ENCODE data around the gene MRPL52. TPM values are rescaled to one million over a fixed set of nuclear protein-coding genes. Genes with fewer than 3 reads are reported as not detected.
A peak's percentile ranks its signal among the peaks of the same experiment; 100 is the strongest.

Gene MRPL52
- total and polyA plus RNA-seq, 2 of the 13 experiments (the other 11 are each of a cell fraction or from before 2014, with no cell fraction given): 118 to 329 TPM

DNA sequence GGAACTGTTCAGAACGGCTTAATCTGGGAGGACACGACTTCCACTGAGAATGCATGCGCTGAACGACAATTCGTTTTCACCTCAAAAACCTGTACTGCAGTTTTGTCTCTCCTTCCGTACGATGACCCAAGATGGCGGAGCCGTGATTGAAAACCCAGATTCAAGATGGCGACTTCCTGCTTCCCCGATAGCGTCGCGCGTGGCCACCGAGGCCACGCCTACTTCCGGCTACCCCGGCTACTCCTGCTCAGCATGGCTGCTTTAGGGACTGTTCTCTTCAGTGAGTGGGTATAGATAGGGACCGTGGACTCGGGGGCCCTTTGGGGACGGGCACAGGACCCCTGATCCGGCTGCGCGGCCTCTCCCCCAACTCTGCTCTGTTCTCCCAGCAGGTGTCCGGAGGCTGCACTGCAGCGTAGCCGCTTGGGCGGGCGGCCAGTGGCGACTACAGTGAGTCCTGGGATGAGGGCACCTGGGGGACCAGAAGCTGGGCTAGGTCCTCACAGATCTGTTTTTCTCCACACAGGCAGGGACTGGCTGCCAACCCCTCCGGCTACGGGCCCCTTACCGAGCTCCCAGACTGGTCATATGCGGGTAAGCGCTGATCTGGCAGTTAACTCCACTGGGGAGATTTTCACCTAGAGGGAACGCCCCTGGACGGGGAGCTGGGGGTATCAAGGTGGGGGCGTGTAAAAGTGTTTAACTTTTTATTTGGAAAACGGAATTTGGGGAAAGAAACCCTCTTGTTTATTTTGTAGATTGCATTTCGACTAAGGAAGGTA lies at the start of gene MRPL52 (continued):
- TF ChIP-seq ISX (CRISPR knock-in tag; conservative IDR thresholded peaks at IDR 0.05) (no peak), MLLT10 (CRISPR knock-in tag; IDR thresholded peaks at IDR 0.05) (no peak), ZHX1 (CRISPR knock-in tag; IDR thresholded peaks at IDR 0.05; ENCODE audit: low read depth) (peak; percentile 81; the same call in 1 of the 2 replicates), ZBTB37 (CRISPR knock-in tag; IDR thresholded peaks at IDR 0.05) (peak; percentile 15), RFX5 (IDR thresholded peaks at IDR 0.05; ENCODE audit: low read depth, low read length) (no peak; the same call in 1 of the 2 replicates), ZNF513 (CRISPR knock-in tag; conservative IDR thresholded peaks at IDR 0.05) (0 out of 2 replicates have a peak, but pooled peaks have one; percentile 55), SAFB2 (CRISPR knock-in tag; IDR thresholded peaks at IDR 0.05; ENCODE audit: borderline replicate concordance, low read depth) (peak; percentile 82; the same call in 1 of the 2 replicates), KLF13 (CRISPR knock-in tag; IDR thresholded peaks at IDR 0.05) (peak; percentile 95; the same call in 1 of the 2 replicates), GMEB1 (CRISPR knock-in tag; IDR thresholded peaks at IDR 0.05; ENCODE audit: borderline replicate concordance) (peak; percentile 93), STAT5B (CRISPR knock-in tag; IDR thresholded peaks at IDR 0.05) (no peak), BHLHE40 (IDR thresholded peaks at IDR 0.05; ENCODE audit: low read length) (no peak; the same call in 1 of the 2 replicates), NR0B2 (CRISPR knock-in tag; IDR thresholded peaks at IDR 0.05) (peak; percentile 63), ZNF10 (CRISPR knock-in tag; IDR thresholded peaks at IDR 0.05; ENCODE audit: borderline replicate concordance, low read depth) (no peak), ZNF660 (CRISPR knock-in tag; IDR thresholded peaks at IDR 0.05; ENCODE audit: borderline replicate concordance, low read depth) (no peak; the same call in 1 of the 2 replicates), ZNF12 (CRISPR knock-in tag; IDR thresholded peaks at IDR 0.05) (peak; percentile 61; the same call in 1 of the 2 replicates)
- TF ChIP-seq, protein P1, sequence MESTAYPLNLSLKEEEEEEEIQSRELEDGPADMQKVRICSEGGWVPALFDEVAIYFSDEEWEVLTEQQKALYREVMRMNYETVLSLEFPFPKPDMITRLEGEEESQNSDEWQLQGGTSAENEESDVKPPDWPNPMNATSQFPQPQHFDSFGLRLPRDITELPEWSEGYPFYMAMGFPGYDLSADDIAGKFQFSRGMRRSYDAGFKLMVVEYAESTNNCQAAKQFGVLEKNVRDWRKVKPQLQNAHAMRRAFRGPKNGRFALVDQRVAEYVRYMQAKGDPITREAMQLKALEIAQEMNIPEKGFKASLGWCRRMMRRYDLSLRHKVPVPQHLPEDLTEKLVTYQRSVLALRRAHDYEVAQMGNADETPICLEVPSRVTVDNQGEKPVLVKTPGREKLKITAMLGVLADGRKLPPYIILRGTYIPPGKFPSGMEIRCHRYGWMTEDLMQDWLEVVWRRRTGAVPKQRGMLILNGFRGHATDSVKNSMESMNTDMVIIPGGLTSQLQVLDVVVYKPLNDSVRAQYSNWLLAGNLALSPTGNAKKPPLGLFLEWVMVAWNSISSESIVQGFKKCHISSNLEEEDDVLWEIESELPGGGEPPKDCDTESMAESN (CRISPR knock-in tag; conservative IDR thresholded peaks at IDR 0.05): peak; percentile 67; the same call in 1 of the 2 replicates

Data from HepG2 (cell line).